Germinal center (tissue), 1 donor: Measurements from ENCODE around the gene OR8I2.
"Not testable (repeated sequence)": the region's sequence is repeated elsewhere in the genome, so short reads cannot be mapped to it uniquely, and the experiment has no call there.

Source experiments
- DNase-seq: peaks from one replicate; pipeline ENCODE4 v3.0.0; 2012; ENCODE audit warnings: mixed read lengths, low spot score

The OR8I2 gene

DNA sequence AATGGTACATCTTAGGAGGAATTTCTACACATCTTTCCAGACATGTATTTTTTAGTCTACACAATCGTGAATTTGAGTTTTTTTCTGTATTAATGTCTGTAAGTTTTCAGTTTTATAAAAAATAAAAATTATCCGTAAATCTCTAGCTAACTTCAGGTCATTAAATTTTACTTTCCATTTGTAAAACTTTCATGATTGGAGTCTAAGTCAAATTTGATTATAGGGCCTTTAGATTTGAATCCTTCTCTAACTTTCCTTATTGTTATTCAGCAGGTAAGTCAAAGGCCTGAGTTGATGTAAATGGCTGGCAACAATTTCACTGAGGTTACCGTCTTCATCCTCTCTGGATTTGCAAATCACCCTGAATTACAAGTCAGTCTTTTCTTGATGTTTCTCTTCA is at the start of gene OR8I2:
TSS of gene OR8I2 (plus strand) at position 301 of the 400 bp plus-strand sequence. CDS start at position 301, 0 bp downstream.
- DNase-seq = no peak

DNA sequence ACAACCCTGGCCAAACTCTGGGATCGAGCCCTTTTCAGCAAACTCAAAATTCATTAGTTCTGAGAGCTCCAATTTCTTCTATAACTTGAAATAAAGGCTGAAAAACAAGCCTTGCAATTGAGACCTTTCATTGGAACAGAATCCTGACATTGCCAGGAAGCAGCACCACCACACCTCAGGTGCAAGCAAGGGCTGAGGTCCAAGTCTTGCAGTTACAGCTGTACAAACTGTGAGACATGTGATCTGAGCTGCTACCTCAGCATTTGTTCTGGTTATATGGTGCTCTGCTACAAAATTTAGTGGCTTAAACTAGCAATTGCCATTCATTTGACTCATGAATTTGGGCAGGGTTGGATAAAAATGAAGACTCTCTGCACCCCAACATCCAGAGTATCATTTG is 47.6 kb upstream of the OR8I2 start:
- DNase-seq = no peak

DNA sequence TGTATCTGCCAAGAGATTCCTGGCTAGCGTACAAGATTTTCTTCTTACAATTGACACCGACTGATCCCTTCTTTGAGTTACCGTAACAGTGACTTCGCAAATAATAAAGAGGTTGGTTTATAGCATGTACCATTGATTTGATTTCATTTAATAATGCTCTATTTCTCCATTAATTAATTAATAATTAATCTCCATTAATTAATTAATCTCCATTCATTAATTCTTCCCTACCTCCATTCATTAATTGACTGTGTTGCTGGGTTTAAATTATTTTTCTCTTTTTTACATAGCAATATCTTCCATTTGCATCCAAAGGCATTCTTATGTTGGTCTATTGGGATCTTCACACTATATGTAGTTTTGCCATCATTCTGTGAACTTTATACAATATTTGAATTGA is 44.6 kb upstream of the OR8I2 start:
- DNase-seq = no peak

DNA sequence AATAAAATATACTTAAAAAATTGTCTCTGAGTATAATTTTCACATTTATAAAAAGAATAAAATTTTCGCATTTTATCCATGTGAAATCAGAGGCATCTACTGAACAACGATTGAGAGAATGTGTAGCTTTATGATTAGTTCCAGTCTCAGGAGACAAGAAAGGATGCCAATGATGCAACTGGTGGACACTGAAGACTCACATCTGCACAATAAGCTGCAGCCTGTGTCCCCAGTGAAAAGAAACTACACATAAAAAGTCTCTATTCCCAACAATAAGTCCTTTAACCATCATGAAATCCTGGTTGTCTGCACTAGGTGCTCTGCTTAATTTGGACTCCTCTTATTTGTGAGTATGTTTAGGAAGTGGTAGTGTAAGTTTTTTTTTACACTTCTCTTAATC is 43.6 kb upstream of the OR8I2 start:
- no peak for DNase-seq

DNA sequence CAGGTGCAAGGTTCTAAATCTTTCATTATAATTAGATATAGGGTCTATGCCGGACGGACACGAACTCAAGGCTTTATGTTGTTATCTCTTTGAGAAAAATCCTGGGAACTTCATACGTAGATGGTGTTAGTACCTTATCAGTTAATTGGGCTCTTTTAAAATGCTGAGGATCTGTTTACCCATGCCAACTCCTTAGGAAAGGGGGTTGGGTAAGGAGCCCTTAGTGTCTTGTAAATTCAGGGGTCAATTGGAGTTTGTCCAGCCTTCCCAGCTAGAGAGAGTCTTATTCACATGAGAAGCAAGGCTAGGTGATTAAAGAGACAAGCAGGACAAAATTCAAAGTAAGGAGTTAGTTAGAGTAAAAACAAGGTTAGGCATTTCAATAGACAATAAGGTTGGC is 36.7 kb upstream of the OR8I2 start:
- DNase-seq = not testable (repeated sequence)

DNA sequence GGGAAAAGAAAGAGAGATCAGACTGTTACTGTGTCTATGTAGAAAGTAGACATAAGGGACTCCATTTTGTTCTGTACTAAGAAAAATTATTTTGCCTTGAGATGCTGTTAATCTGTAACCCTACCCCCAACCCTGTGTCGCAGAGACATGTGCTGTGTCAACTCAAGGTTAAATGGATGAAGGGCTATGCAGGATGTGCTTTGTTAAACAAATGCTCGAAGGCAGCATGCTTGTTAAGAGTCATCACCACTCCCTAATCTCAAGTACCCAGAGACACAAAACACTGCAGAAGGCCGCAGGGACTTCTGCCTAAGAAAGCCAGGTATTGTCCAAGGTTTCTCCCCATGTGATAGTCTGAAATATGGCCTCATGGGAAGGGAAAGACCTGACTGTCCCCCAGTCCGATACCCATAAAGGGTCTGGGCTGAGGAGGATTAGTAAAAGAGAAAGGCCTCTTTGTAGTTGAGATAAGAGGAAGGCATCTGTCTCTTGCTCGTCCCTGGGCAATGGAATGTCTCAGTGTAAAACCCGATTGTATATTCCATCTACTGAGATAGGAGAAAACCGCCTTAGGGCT is 35.4 kb upstream of the OR8I2 start:
- DNase-seq = not testable (repeated sequence)

DNA sequence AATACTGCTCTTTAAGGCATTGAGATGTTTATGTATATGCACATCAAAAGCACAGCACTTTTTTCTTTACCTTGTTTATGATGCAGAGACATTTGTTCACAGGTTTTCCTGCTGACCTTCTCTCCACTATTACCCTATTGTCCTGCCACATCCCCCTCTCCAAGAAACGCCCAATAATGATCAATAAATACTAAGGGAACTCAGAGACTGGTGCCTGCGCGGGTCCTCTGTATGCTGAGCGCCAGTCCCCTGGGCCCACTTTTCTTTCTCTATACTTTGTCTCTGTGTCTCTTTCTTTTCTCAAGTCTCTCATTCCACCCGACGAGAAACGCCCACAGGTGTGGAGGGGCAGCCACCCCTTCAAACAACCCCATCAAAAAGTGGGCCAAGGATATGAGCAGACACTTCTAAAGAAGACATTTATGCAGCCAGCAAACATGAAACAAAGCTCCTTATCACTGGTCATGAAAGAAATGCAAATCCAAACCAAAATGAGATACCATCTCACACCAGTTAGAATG is 34.8 kb upstream of the OR8I2 start:
- not testable (repeated sequence) for DNase-seq

DNA sequence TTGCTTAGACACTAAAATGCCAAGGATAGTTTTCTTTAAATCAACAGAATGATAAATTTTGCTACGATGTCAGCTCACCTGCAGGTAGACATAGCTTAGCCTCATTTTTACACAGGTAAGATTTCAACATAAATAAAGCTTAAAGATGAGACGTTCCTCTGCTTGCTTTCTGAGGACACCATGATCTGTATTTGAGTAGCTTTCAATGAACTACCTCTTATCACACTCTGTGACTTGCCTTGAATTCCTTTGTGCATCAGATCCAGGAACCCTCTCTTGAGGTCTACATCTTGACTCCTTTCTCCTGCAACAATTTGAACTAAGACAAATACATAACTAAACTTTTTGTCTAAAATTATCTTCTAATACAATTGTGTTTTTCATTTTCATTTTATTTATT is 26.1 kb upstream of the OR8I2 start:
- no peak for DNase-seq

DNA sequence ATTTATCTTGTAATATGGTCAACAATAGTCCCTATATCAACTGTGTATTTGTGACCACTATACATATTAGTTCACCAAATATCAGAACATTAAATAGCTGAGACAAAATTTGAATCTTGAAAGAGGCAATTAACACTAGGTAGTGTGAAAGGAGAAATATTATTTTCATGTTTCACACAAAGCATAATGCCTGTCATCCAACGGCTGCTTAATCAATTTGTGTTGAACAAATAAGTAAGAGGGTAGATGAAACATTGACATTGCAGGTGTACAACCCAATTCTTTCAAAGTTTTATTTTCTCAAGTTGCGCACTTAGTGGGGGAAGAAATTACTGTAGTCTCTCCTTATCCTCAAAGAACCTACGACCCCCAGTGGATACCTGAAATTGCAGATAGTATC is 3.4 kb upstream of the OR8I2 start:
- no peak for DNase-seq

DNA sequence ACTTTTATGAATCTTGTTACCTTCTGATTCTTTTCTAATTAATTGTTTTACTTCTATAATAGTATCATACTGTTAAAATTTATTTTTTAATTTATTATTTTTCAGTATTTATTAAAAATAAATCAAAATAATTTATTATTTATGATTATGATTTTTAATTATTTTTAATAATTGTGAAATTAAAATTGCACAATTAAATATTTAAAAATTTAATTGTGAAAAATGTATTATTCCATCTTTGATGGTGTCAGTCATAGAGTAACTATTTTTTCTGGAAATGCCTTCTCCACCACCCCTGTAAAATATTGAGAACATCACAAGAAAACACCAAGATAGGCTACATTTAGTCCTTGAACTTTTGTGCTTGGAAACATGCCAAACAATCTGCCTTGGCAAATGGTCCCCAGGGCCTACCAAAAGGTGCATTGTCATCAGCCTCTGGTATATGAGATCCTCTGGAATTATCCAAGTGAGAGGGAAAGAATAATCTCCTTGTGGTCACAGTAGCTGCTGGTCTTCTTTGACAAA is 10.2 kb downstream of the OR8I2 start, which contains the start of gene OR8H2:
TSS of gene OR8H2 (plus strand) at position 478 of the 528 bp plus-strand sequence. CDS start 1,356 bp downstream, outside the sequence.
- no peak for DNase-seq

DNA sequence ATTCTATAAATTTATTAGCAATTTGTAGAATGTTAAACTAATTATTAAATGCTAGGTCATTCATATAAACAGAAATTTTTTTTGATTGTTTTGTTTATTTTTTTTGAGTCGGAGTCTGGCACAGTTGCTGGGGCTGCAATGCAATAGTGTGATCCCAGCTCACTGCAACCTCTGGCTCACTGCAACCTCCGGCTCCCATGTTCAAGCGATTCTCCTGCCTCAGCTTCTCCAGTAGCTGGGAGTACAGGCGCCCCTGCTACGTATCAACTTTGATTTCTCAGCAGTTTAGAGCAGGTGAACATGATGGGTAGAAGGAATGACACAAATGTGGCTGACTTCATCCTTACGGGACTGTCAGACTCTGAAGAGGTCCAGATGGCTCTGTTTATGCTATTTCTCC is 29.0 kb downstream of the OR8I2 start, which contains the start of gene OR8H3:
TSS of gene OR8H3 (plus strand) at position 301 of the 400 bp plus-strand sequence. CDS start at position 301, 0 bp downstream.
- DNase-seq = no peak

DNA sequence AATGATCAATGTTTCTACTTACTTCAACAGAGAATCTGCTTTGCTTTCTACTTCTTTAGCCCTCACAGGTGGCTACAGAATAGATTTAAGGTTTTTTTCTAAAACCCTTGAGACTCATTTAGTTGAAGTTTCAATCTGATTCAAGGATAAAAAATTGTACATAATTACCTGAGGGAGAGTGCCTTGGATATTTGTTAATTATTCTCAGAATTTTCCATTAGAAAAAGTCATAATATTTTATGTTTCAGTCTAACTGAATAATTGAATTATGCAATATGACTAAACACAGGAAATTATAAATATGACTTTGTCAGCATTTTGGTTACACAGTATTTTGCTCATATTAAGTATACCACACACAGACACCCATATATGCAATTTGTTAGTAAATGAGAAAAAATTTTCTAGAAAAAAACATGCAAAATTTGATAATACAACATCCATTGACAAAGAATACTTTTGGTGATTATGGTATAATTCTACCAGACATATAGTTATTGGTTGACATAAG is 47.1 kb downstream of the OR8I2 start, which contains the start of gene OR8J3:
TSS of gene OR8J3 (minus strand) at position 51 of the 511 bp plus-strand sequence. CDS start 2,483 bp downstream, outside the sequence.
- no peak for DNase-seq

DNA sequence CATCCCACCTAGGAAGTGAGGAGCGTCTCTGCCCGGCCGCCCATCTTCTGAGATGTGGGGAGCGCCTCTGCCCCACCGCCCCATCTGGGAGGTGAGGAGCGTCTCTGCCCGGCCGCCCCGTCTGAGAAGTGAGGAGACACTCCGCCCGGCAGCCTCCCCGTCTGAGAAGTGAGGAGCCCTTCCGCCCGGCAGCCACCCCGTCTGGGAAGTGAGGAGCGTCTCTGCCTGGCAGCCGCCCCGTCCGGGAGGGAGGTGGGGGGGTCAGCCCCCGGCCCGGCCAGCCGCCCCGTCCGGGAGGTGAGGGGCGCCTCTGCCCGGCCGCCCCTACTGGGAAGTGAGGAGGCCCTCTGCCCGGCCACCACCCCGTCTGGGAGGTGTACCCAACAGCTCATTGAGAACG is 50.6 kb downstream of the OR8I2 start:
- not testable (repeated sequence) for DNase-seq
